ENCODE measurements around the gene NOCT. TPM values are rescaled to one million over a fixed set of nuclear protein-coding genes. Genes with fewer than 3 reads are reported as not detected.
"Not testable (repeated sequence)": the region's sequence is repeated elsewhere in the genome, so short reads cannot be mapped to it uniquely, and the experiment has no call there.

Gene NOCT
- total RNA-seq, 1 experiment from 2014 or later = 24.0 TPM

- DNase-seq (ENCODE audit: low read depth, low spot score); in situ Hi-C loops (cut with HindIII; ENCODE audit: low pct_unique_long_range_greater_than_20kb, low sequenced_read_pairs): not testable (repeated sequence)
Measured at GRCh38 chr4:139029866-139030363, 14.3 kb downstream of the NOCT start.

GRCh38 chr4:139030614-139031235 lies 15.1 kb downstream of the NOCT start:
- peak; percentile 79 for DNase-seq (ENCODE audit: low read depth, low spot score)
- in situ Hi-C loops (cut with HindIII; ENCODE audit: low pct_unique_long_range_greater_than_20kb, low sequenced_read_pairs) = no loop called here

GRCh38 chr4:139035650-139036049 lies 20.1 kb downstream of the NOCT start:
- in situ Hi-C loops (cut with HindIII; ENCODE audit: low pct_unique_long_range_greater_than_20kb, low sequenced_read_pairs) = no loop called here
- DNase-seq (ENCODE audit: low read depth, low spot score) = no peak

GRCh38 chr4:139036885-139037284 lies 21.3 kb downstream of the NOCT start:
- DNase-seq (ENCODE audit: low read depth, low spot score) = no peak
- in situ Hi-C loops (cut with HindIII; ENCODE audit: low pct_unique_long_range_greater_than_20kb, low sequenced_read_pairs) = no loop called here

GRCh38 chr4:139038874-139039443 lies 23.4 kb downstream of the NOCT start:
- in situ Hi-C loops (cut with HindIII; ENCODE audit: low pct_unique_long_range_greater_than_20kb, low sequenced_read_pairs) = no loop called here
- DNase-seq (ENCODE audit: low read depth, low spot score) = no peak

- in situ Hi-C loops (cut with HindIII; ENCODE audit: low pct_unique_long_range_greater_than_20kb, low sequenced_read_pairs) = no loop called here
Measured at GRCh38 chr4:139042981-139043460, 27.4 kb downstream of the NOCT start.

GRCh38 chr4:139044291-139044690 lies 28.7 kb downstream of the NOCT start:
- in situ Hi-C loops (cut with HindIII; ENCODE audit: low pct_unique_long_range_greater_than_20kb, low sequenced_read_pairs) = no loop called here
- no peak for DNase-seq (ENCODE audit: low read depth, low spot score)

More at GRCh38 chr4:139042981-139043460, 27.4 kb downstream of the NOCT start:
- no peak for DNase-seq (ENCODE audit: low read depth, low spot score)

GRCh38 chr4:139048026-139048425 lies 32.4 kb downstream of the NOCT start:
- in situ Hi-C loops (cut with HindIII; ENCODE audit: low pct_unique_long_range_greater_than_20kb, low sequenced_read_pairs) = no loop called here
- DNase-seq (ENCODE audit: low read depth, low spot score) = no peak

- DNase-seq (ENCODE audit: low read depth, low spot score) = no peak
- in situ Hi-C loops (cut with HindIII; ENCODE audit: low pct_unique_long_range_greater_than_20kb, low sequenced_read_pairs) = no loop called here
Measured at GRCh38 chr4:139050446-139050845, 34.9 kb downstream of the NOCT start.

GRCh38 chr4:139053909-139054308 lies 38.3 kb downstream of the NOCT start:
- DNase-seq (ENCODE audit: low read depth, low spot score) = no peak
- in situ Hi-C loops (cut with HindIII; ENCODE audit: low pct_unique_long_range_greater_than_20kb, low sequenced_read_pairs) = no loop called here

GRCh38 chr4:139054791-139055505 lies 39.4 kb downstream of the NOCT start:
- in situ Hi-C loops (cut with HindIII; ENCODE audit: low pct_unique_long_range_greater_than_20kb, low sequenced_read_pairs) = no loop called here
- no peak for DNase-seq (ENCODE audit: low read depth, low spot score)

GRCh38 chr4:139059026-139059425 lies 43.4 kb downstream of the NOCT start:
- DNase-seq (ENCODE audit: low read depth, low spot score); in situ Hi-C loops (cut with HindIII; ENCODE audit: low pct_unique_long_range_greater_than_20kb, low sequenced_read_pairs): not testable (repeated sequence)

- in situ Hi-C loops (cut with HindIII; ENCODE audit: low pct_unique_long_range_greater_than_20kb, low sequenced_read_pairs) = no loop called here
- DNase-seq (ENCODE audit: low read depth, low spot score) = no peak
Measured at GRCh38 chr4:139060591-139060990, 45.0 kb downstream of the NOCT start.

GRCh38 chr4:139076016-139076744 lies 60.6 kb downstream of the NOCT start:
- DNase-seq (ENCODE audit: low read depth, low spot score) = no peak
- in situ Hi-C loops (cut with HindIII; ENCODE audit: low pct_unique_long_range_greater_than_20kb, low sequenced_read_pairs) = no loop called here

- in situ Hi-C loops (cut with HindIII; ENCODE audit: low pct_unique_long_range_greater_than_20kb, low sequenced_read_pairs) = no loop called here
- no peak for DNase-seq (ENCODE audit: low read depth, low spot score)
Measured at GRCh38 chr4:139077567-139078355, 62.2 kb downstream of the NOCT start.

GRCh38 chr4:139078926-139079325 lies 63.3 kb downstream of the NOCT start:
- DNase-seq (ENCODE audit: low read depth, low spot score) = no peak
- in situ Hi-C loops (cut with HindIII; ENCODE audit: low pct_unique_long_range_greater_than_20kb, low sequenced_read_pairs) = no loop called here
